Measurements from ENCODE around the gene CDK2AP2.

DNA sequence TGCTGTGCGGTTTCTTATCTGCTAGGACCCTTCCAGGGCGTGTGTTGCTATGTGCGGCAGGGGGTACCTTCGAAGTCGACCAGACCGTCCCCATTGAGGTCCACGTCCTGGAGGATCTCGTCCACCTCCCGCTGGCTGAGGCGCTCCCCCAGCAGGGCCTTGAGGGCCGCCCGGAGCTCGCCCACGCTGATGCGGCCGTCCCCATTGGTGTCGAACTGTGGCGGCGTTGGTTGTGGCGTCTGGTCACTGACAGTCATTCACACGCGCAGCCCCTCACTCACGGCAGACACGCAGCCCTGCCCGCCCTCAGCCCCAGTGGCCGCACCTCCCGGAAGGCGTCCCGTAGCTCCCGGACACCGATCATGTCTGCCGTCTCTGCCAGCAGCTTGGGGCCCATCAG is 11.8 kb upstream of the CDK2AP2 start:
- TF ChIP-seq, protein P1, sequence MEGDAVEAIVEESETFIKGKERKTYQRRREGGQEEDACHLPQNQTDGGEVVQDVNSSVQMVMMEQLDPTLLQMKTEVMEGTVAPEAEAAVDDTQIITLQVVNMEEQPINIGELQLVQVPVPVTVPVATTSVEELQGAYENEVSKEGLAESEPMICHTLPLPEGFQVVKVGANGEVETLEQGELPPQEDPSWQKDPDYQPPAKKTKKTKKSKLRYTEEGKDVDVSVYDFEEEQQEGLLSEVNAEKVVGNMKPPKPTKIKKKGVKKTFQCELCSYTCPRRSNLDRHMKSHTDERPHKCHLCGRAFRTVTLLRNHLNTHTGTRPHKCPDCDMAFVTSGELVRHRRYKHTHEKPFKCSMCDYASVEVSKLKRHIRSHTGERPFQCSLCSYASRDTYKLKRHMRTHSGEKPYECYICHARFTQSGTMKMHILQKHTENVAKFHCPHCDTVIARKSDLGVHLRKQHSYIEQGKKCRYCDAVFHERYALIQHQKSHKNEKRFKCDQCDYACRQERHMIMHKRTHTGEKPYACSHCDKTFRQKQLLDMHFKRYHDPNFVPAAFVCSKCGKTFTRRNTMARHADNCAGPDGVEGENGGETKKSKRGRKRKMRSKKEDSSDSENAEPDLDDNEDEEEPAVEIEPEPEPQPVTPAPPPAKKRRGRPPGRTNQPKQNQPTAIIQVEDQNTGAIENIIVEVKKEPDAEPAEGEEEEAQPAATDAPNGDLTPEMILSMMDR (IDR thresholded peaks at IDR 0.05): no peak
- no peak for TF ChIP-seq EP300 (IDR thresholded peaks at IDR 0.05)
